Glomerular visceral epithelial cell (primary cell): ENCODE results near the gene SLC7A10.
A peak's percentile ranks its signal among the peaks of the same experiment; 100 is the strongest.

Experiments used
- DNase-seq: peaks from one replicate; pipeline ENCODE4 v3.0.0-alpha.2; 2016; ENCODE audit errors: extremely low spot score

SLC7A10 gene

DNA sequence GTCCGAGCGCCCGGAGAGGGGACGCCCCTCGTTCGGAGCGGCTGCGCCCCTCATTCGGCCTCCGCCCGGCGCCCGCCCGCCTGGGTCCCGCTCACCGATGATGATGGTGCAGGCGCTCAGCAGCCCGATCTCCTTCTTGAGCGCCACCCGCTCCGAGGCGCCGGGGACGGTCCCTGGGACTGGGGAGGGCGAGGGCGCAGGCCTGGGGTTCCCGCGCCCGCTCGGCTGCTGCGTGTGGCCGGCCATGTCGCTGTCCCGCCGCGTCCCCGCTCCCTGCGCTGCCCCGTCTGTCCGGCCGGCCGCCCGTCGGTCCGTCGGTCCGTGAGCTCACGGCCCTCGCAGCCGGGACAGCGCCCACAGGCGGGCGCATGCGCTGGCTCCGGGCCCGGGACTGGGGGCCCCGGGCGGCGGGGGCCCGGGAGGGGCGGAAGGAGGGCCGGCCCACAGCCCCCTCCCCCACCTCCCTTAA, at the start of gene SLC7A10:
Gene SLC7A10, minus strand, starts transcription at position 393 of the 469 bp plus-strand sequence. Its CDS starts 147 bp downstream, at position 246.
- no peak for DNase-seq

DNA sequence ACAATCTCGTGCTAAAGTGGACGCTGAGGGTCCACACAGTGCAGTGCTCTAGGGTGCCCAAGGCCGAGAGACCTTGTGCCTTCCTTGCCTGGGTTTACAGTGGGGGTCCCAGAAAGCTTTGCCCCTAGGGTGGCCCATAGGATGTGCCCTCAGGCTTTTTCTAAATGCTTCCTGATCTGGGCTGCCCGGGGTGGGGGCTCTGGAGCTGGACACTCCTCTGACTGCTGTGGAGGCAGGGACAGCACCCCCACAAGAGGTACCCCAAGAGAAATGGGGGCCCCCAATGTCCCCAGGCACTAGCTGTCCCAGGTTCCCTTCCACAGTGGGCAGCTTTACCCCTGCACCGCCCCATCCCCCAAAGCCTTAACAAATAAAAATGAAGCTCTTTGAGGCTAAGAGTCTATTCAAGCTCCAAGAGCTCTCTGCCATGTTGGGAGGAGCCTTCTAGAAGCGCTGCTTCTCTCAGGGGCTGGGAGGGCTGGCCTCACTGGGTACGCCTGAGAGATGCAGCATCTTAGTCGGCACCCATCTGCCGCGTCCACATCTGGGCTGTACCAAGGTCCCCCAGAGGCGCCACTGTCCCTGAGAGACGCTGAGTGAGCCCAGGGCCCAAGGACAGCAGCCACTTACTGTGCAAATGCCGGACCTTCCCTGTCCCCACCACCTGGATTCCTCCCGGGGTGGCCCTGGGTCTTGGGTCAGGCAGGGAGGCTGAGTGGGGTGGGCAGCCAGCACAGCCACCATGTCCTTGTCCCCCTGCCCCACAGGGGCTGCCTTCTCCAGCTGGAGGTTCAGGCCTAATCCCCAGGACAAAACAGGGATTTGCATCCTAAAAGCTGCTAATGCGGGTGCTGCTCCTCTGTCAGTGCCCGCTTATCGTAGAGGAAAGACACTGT, 49.3 kb upstream of the SLC7A10 start:
- DNase-seq = no peak

DNA sequence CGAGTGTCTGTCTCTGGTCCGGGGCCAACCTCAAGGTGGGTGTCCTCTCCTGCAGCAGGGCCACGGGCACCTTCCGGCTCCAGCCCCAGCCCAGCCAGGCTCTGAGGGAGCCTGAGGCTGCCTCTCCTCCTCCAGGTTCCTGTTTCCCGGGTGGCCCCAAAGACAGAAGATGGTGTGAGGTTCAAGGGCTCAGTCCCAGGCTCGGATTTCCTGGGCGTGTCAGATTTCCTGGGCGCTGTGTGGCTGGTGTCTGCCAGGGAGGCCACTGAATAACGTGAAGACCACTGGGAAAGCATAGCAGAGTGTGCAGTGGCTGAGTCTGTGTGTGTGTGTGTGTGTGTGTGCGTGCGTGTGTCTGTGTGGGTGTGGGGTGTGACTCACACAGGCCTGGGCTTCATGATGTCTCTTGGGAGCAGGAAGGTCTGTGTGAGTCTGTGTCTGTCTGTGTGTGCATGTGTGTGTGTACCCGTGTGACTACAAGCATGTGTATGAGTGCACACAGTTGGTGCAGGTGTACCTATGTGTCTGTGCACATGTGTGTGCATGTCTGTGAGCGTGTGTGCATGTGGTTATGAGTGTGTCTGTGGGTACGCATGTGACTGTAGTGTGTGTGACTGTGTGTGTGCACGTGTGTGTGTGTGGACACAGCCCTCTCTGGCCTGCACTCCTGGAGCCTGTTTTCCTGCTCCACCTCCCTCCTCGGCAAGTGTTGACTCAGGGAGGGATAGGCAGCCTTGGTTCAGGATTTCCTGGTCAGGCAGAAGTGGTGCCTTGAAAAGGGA, 48.4 kb upstream of the SLC7A10 start:
- peak; percentile 56 for DNase-seq

DNA sequence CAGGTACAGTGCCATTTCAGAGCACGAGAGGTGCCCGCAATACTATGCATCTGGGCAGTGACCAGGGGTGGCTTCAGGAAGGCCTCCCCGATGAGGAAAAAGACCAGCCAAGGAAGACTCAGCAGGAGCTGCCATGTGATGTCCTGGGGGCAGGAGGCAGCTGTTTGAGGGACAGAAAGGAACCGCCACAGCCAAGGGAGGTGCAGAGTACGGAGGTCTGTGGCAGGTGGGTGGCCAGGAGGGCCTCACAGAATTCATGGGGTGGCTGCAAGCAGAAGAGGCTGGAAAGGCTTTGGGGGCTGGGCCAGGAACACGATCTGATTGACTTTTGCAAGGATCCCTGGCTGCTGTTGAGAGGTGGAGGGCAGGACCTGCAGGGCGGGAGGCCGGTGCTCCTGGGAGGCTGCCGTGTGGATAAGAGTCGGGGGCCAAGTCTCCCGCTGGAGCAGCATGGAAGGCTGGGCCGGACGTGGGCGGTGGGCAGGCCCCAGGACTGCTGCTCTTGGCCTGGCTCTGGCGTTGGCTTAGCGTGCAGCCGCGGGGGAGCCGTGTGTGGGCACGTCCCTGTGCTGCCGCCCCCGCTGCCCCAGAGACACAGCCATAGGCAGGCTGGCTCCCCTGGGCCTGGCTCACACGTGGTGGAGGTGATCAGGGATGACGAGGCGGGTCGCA, 47.6 kb upstream of the SLC7A10 start:
- DNase-seq = no peak

DNA sequence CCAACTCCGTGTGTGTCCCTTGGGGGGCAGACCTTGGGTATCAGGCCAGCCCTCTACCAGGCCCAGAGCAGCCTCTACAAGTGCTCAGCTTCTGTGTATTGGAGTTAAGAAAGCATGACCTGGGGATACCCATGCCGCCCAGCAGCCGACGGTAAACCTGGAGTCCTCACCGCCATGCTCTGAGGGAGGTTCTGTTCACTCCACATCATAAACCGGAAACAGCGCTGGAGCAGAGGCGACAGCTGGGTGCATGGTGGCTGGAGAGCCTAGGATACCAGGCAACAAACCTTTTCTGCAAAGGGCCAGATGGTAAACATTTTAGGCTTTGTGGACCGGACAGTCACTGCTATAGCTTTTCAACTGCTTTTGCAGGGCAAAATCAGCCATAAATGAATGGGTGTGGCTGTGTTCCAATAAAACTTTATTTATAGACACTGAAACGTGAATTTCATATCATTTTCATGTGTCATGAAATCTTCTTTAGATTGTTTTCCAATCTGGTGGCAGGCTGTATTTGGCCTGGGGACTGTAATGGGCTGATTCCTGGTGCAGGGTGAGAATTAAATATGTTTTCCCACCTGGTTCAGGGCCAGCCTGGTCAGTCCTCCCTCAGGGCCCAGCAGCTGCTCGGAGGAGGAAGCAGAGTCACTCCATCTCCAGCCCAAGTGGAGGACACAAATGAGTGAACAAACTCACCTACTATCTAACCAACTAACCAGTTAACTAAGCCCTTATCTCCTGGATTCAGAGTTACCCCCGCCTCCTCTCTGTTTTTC, 45.8 kb upstream of the SLC7A10 start:
- DNase-seq = no peak

DNA sequence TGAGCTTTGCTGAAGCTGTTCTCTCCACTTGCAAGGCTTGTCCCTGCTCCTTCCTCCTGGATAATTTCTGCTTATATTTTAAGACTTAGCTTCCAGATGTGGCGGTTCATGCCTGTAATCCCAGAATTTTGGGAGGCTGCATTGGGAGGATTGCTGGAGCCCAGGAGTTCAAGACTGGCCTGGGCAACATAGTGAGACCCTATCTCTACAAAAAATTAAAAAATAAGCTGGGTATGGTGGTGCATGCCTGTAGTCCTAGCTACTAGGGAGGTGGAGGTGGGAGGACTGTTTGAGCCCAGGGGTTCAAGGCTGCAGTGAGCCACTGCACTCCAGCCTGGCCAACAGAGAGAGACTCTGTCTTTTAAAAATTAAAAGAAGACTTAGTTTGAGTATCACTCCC, 45.1 kb upstream of the SLC7A10 start:
- no peak for DNase-seq

DNA sequence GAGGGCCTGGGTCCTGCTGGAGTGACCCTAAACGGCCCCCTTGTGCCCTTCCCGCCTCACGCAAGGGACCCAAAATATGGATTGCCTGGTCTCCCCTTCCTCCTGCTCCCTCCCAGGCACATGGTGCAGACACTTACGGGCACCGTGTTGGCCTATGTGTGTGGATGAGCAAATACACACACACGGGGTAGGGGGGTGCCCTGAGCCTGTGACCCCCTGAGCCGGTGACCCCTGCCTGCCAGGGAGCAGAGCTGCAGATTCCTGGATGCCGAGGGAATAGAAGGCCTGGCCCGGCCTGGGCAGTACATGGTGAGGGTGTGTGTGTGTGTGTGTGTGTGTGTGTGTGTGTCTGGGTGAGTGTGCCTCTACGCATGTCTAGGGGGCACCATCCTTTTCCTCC, 43.4 kb upstream of the SLC7A10 start:
- DNase-seq = no peak

DNA sequence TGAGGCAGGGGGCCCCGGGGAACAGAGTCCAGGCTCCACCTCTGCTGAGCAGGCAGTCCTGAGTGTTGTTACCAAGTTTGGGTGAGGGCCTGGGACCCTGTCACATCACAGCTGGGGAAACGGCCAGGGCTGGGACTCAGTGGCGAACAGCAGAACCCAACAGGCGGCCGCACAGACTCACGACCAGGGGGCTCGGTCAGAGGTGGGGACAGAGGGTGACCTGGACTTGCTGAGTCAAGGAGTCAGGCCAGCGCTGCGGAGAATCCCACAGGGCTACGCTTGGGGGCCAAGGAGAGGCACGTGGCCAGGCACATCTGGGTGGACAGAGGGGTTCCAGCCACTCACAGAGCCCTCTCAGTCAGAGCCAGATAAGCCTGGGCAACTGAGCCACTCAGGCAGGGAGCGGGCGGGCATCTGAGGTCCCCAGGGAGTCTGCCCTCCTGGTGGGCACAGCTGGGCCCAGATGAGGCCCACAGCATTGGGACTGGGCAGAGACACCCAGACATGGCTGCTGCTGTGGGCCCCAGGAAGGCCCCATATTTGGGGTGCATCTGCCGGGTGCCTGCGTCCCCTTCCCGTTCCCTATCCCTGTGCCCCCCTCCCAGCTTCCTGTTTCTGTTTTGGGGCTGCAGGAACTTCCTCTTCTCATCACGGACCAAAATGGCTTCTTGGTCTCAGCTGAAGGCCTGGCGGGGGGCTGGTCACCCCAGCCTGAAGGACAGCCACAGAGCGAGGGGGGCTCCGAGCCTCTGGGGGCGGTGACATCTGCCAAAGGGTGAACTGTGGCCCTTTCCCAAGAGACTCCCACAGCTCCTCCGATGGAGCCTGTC, 42.7 kb upstream of the SLC7A10 start:
- DNase-seq = no peak

DNA sequence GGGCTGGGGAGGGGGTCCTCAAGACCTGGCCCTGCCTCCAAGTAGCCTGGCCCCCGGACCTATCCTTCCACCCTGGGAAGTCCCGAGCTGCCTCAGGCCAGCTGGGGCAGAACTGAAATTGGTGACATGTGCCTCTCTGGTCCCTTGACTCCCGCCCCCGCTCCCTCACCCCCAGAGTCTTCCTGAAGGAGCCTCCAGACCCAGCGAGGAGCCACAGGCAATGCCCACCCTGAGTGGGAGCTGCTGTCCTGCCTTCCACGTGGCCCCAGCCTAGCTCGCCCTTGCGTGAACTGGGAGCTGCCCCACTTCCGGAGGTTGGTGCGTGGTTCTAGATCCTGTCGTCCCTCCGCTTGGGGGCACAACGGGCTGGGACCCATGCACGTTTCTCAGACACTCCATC, 42.1 kb upstream of the SLC7A10 start:
- DNase-seq = no peak

DNA sequence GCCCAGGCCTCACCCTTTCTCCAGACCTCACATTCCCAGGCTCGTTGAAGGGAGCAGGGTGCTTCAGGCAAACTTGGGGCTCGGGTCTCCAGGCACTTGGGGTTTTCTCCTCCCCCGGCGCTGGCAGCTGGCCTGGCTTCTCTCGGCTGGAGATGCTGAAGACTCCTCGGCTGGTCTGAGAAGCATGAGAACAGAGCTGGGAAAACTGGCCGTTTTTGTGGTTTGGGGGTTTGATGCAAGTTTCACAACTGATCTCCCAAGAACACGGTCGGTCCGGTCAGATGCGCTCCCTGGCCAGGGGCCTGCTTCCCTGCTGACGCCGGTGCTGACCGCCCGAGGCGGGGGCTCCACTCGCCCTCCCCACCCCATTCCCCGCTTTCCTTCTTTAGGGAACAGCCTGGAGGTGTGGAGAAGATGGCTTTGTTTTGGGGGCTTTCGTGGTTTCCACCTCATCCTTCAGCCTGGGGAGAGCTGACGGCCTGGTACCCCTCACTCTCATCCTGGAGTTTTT, 41.4 kb upstream of the SLC7A10 start:
- no peak for DNase-seq

DNA sequence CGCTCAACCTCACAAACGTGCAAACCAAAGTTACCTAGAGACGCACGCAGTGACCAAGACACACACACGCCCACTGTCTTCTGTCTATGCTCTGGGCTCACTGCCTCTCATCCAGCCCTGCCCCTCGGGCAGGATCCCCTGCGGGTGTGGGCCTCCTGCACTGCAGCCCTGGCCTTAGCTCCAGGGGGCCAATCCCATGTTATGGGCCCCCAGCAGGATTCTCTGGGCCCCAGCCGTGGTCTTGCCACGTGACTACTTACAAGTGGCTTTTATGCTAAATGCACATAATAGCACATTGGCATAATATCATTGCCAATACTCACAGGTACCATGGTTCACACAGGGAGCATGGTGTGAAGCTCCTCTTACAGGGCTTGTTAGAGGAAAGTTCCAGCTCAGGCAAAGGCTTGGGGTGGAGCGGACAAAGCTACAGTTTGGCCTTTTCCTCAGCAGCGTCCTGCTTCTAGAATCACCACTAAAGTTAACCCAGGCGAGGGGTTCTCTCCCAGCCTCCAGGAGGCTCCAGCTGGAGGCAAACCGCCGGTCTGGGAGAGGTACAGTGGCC, 39.3 kb upstream of the SLC7A10 start:
- no peak for DNase-seq

DNA sequence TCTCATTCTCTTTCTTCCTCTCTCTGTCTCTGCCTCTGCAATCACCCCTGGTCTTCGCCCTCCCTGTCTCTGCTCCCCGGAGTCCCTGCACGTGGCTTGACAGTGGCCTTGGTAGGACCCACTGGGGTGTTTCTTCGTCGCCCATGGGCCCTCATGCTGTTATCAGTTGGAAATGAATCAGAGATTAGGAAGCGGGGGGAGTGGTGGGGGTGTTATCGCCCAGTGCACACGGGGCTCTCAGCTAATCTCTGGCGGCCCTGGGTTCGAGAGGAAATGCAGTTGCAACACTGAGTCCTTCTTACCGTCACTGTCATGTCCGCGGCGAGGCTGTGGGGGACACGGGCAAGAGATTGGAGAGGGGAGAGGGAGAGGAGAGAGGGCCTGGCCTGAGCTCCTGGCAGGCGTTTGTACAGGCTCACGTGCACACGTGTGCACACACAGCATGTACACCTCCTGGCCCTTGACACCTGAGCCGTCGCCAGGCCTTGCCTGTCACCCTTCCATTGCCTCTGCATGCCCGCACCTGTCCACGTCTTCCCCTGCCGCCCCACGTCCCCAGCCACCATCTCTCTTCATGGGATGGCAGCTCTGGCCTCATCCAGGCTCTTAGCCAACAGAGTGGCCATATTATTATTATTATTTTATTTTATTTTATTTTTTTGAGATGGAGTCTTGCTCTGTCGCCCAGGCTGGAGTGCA, 37.8 kb upstream of the SLC7A10 start:
- no peak for DNase-seq

DNA sequence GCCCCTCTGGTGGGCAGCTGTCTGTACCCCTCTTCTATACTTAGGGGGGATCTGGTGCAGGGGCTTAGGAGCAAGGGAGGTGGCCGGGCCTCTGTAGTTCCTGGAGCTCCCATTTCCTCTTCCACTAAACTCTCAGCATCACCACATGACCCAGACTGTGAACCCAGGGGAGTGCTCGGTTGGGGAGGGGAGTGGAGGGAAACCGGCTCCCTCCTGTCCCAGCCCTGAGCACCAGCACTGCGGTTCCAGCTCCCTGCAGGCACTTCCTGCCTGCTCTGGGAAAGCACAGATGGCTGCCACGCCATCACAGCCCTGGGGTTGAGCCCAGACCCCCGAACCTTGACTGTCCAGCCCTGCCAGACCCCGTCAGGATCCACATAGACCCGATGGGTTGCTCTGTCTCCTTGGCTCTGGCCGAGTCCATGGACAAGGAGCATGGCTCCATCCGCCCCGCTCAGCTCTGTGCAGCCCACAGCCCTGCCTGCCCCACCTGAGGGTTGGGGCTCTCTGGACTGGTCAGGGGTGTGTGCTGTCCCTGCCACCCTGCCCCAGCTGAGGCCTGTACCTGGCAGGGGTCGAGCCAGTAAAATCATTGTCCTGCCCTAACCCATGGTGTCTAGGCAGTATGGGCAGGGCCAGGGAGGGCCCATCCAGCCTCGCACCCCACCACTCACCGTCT, 36.0 kb upstream of the SLC7A10 start:
- no peak for DNase-seq

DNA sequence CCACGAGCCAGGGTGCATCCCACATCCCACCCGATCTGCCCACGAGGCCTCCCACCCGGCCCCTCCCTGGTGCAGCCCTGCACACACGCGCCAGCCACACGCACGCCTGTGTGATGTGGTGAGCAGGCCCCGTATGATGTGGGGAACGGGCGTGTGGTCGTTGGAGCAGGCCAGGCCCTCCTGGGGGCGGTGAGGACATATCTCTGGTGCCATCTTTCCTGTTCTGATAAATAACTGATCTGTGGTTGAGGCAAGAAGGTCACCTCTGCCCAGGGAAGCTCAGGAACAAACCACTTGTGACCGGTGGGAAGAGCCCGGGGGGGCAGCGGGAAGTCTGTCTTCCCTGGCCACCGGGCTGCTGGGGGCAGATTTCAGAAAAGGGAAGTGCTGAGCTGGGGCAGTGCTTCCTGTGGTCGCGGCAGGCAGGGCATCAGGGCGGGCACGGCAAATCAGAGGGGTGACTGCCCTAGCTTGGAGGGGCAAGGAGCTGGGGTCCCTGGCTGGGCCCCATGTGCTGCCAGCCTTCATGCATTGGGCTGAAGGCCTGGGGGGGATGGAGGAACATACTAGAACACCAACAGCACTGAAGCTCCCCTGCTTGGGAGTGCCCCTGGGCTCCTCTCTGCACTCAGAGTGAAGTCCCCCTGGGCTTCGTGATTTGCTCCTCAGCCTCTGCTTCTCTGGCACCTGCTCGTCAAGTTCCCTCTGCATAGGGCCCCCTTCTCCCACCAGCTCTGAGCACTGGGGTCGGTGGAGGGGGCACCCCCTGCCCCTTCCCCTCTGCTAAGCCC, 35.2 kb upstream of the SLC7A10 start:
- DNase-seq = no peak

DNA sequence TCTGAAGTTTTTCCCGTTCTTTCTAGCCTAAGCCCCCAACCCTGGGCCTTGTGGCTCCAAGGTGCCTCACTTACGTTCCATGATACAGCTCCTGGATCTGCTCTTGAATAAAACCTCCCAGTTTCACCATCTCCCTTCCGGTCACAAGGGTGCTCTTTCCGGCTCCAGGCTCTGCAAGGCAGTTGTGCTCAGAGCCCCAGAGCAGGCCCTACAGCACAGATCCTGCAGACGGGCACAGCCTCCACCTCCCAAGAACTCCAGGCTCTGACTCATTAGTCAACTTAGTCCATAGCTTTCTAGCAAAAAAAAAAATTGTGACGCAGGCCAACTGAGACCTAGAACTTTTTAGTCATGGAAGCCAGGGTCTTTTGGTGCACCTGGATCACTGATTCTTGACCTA, 33.9 kb upstream of the SLC7A10 start:
- no peak for DNase-seq

DNA sequence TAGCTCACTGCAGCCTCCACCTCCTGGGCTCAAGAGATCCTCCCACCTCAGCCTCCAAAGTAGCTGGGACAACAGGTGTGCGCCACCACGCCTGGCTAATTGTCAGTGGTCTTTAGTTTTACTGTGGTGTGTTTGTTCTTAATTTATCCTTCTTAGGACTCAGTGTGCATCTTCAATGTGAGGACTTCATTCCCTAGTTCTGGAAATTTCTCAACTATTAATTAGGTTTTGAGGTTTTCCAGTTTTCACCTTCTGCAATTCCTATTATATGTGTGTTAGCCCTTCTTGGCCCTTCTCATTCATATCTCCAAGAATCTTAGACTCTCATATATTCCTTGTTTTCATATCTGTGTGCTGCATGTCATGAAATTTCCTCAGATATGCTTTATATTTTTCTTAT, 32.2 kb upstream of the SLC7A10 start:
- DNase-seq = no peak

DNA sequence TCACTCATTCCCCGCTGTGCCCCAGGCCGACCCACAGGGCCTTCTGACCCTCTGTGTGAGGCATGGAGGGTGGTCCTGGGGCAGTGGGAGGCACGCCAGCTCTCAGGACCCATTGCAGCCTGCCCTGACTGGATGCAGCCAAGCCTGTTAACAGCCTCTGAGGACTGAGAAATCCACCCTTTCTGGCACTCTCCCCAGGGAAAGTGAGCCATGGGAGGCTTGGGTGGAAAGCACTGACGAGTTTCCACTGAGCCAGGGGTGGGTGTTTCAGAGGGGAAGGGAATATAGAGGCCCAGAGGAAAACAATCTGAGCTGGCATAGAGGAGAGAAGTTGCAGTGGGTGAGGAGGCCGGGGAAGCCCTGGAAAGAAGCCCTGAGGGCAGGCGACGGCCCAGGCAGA, 30.6 kb upstream of the SLC7A10 start:
- DNase-seq = no peak

DNA sequence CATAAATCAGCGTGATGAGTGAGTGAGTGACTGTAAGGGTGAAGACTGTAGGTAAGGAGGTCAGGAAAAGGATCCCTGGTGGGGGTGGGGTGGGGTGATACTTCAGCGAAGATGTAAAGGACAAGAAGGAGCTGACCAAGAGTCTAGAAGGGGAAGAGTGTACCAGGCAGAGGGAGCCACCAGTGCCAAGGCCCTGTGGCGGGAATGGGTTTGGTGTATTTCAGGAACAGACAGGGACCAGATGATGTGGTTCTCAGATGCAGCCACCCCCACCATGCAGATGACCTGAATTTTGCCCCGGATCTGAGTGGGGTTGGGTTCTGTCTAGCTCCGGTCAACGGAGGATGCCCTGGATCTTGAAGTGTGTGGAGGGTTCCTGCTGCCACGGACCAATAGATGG, 30.1 kb upstream of the SLC7A10 start:
- no peak for DNase-seq
